GM19023 (cell line): ENCODE measurements around the gene GAS7.
"Not testable (repeated sequence)": the region's sequence is repeated elsewhere in the genome, so short reads cannot be mapped to it uniquely, and the experiment has no call there.

ENCODE experiments used
- ATAC-seq: cut with Tn5 transposase; IDR thresholded peaks from one replicate; pipeline ENCODE4 v1.9.1; 2021; ENCODE audit warnings: mild to moderate bottlenecking, moderate library complexity; ENCODE audit not compliant: unreplicated experiment

The GAS7 gene

DNA sequence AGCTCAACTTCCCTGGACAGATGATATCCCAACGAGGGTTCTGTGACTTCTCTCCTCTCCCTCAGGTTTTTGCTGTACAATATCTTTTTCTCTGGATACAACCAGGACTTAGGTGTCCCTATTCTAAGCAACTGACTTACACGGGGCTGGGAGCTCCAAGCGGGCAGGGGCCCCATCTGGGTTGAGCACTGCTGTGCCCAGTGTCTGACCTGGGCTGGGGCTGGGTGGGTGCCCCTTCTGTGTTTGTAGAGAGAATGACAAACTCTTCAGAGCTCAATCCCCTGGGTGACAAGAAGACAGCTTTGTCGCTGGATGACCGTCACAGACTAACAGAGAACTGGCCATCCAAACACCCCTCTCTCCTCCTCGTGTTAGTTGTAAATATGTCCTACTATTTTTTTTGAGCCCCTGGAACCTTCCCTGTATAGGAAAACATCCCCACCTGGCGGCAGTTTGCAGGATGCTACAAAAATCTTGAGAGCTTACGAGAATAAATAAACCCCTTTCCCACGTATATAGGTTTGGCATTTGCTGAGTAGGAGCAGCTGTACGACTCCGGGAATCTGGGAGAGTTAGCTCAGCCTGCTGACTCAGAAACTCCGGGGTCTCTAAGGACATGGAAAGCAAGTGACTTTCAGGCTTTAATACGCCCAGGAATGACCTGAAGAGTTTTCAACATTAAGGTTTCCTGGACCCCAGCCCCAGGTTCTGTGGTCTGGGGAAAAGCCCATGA, 269.6 kb downstream of the GAS7 start:
- no peak for ATAC-seq

GRCh38 chr17:9926150-9926804, 272.1 kb downstream of the GAS7 start:
- ATAC-seq: no peak

- ATAC-seq: no peak
Observed at GRCh38 chr17:9925457-9925856, 272.9 kb downstream of the GAS7 start.

- ATAC-seq: no peak
Observed at GRCh38 chr17:9924735-9925191, 273.6 kb downstream of the GAS7 start.

- no peak for ATAC-seq
Observed at GRCh38 chr17:9922012-9922848, 276.2 kb downstream of the GAS7 start.

DNA sequence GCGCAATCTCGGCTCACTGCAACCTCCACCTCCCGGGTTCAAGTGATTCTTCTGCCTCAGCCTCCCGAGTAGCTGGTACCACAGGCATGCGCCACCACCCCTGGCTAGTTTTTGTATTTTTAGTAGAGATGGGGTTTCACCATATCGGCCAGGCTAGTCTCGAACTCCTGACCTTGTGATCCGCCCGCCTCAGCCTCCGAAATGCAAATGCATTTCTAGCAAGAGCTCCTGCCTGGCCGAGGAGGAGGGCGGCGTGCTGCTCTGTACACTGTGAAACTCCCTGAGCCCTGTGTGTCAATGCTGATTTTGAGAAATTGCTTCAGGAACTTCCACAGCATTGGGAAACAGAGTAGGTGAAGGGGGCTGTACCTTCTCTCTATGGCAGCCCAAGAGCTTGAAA, 277.2 kb downstream of the GAS7 start:
- ATAC-seq: not testable (repeated sequence)

GRCh38 chr17:9918804-9919352, 279.5 kb downstream of the GAS7 start:
- ATAC-seq: no peak

GRCh38 chr17:9918352-9918751, 280.1 kb downstream of the GAS7 start:
- ATAC-seq: no peak

- no peak for ATAC-seq
Observed at GRCh38 chr17:9917801-9918200, 280.6 kb downstream of the GAS7 start.

DNA sequence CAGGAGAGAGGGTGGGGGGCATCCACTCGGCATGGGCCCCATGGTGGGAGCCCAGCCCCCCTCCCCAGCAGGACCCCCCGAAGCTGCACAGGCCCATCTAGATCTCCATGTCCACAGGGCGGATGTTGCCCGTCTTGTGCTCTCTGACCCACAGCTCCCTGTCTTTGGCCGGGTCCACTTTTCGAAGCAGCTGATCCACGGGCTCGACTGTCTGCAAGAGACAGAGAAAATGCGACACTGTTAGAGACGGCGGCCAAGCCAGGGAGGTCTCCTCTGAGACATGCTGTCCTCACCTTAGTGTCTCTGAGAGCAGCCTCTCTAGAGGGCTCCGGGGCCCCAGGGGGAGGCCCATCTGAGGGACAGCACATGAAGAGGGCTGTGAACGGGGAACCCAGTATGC, 281.3 kb downstream of the GAS7 start:
- ATAC-seq: no peak

GRCh38 chr17:9916108-9916507, 282.3 kb downstream of the GAS7 start:
- no peak for ATAC-seq

GRCh38 chr17:9913476-9913875, 284.9 kb downstream of the GAS7 start:
- ATAC-seq: no peak

- no peak for ATAC-seq
Observed at GRCh38 chr17:9912121-9913099, 286.0 kb downstream of the GAS7 start.

DNA sequence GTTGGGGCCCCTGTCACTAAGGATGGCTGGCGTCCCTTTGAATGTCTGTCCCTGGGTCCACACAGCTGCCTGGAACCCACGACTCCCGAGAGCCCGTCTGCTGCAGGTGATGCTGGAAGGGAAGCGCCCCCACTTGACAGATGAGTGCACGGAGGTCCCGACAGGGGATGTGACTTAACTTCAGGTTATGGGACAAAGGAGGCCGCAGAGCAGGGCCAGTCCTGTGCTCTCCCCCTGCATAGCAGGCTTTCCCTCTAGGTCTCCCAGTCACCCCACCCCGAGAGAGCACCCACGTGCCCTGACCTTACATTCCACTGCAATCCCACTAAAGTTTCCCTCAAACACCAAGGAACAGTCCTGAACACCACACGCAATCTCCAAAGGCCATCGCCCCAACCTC, 287.3 kb downstream of the GAS7 start:
- ATAC-seq: no peak

DNA sequence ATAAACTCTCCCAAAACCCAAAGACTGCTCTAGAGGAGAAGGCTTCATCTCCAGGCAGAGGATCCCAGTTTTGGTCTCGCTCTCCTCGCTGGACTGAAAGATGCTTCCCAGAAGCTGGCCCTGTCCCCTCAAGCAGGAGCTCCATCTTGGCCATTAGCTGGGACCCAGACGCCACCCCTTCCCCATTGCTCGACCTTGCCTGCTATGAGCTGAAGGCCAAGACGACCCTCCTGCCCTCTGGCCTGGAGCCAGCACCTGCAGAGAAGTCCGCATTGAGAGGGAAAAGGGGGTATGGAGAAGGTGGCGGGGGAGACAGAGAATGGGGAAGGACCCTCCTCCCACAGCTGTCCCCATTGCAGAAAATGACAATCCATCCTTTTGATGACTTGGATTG, 289.8 kb downstream of the GAS7 start:
- no peak for ATAC-seq

DNA sequence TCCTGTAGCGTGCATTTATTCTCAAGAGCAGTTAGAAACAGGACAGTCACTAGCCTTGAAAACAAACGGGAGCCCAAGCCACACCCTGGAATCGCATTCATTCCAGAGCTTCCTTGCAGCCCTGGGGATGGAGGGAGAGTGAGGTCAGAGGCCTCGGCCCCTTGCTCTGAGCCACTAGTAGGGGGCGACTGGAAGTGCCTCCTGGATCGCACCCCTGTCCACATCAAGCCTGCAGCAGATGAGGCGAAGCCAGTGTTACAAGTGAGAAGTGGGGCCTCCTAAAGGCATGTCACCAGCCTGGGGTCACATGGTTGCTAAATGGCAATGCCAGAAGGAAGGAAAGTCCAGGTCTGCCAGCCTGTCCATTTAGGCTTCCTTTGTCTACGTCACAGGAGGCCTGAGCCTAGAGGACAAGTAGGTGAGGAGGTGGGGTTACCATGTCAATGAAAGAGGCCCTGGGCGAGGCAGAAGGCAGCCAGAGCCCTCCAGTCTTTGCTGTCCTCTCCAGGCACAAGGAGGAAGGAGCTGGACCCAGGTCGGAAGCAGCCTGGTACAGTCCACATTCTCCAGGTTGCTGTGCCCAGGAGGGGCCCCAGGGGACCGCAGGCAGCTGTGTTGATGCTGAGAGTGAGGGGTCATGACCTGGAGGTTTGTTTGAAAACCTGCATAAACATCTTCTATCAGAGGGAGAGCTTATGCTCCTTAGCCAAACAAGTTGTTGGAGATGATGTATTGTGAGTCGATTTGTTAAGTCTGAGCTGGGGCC, 290.3 kb downstream of the GAS7 start:
- ATAC-seq: no peak

GRCh38 chr17:9907131-9907530, 291.3 kb downstream of the GAS7 start:
- ATAC-seq: no peak

GRCh38 chr17:9906616-9907015, 291.8 kb downstream of the GAS7 start:
- no peak for ATAC-seq

DNA sequence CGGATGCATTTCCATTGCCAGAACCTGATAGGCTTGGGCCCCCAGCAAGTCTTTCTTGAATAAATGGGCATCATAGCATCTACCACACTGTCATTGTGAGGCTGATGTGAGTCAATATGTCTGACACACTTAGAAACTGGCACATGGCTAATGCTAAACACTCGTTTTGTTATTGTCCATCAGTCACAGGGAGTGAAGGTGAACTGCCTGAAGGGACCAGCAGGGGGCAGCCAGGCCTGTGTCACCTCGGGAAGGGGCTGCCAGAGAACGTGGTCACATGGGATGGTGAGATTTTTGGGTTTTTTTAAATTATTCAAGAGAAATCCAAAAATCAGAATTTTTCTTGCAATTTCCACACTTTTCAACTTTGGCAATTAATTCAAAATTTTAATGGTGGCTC, 292.5 kb downstream of the GAS7 start:
- no peak for ATAC-seq

DNA sequence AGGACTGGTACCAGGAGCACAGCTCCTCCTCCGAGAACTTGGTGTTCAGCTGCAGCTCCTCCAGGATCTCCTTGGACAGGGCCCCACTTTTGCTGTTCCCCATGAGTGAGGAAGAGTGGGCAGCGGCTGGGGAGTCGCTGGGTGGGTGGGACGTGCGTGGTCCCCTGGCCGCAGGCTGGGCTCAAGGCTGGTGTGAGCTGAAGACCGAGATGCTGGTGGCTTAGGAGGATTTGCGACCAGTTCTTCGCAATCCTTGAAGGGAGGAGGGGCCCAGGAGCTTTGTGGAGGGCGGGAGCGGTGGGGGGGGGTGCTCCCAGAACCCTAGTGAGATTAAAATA, 293.4 kb downstream of the GAS7 start, which contains the start of gene RCVRN:
TSS of gene RCVRN (minus strand) at position 194 of the 338 bp plus-strand sequence. CDS start at position 103, 91 bp downstream.
- ATAC-seq: no peak
